Liver (tissue), 9 donors: ENCODE data around the gene GRB14. TPM values are rescaled to one million over a fixed set of nuclear protein-coding genes. Genes with fewer than 3 reads are reported as not detected.

ENCODE experiments used
- DNase-seq: peaks from one replicate; pipeline ENCODE4 v3.0.0-alpha.2; 2017; ENCODE audit warnings: low spot score
- H3K27ac ChIP-seq, 2 donors: one replicate each; pipeline ENCODE4 v1.7.0; 2013; ENCODE audit warnings: inconsistent platforms in 2 of 2, low read length in 2 of 2, control low read depth in 1 of 2, low read depth in 1 of 2, mild to moderate bottlenecking in 1 of 2
- H3K27me3 ChIP-seq, 4 donors: one replicate each; pipeline versions ENCODE4 v1.6.1 to v1.7.0; 2013; ENCODE audit warnings: low read length in 3 of 4, inconsistent platforms in 1 of 4, mild to moderate bottlenecking in 1 of 4, moderate library complexity in 1 of 4; ENCODE audit not compliant: control insufficient read depth in 4 of 4, insufficient read depth in 4 of 4
- H3K36me3 ChIP-seq, 4 donors: one replicate each; pipeline versions ENCODE4 v1.6.1 to v1.7.0; 2013; ENCODE audit warnings: low read length in 3 of 4, mild to moderate bottlenecking in 3 of 4, low read depth in 1 of 4, moderate library complexity in 1 of 4; ENCODE audit not compliant: control insufficient read depth in 4 of 4, insufficient read depth in 3 of 4
- H3K4me1 ChIP-seq, 4 donors: one replicate each; pipeline versions ENCODE4 v1.6.1 to v1.7.0; 2013; ENCODE audit warnings: low read length in 3 of 4, mild to moderate bottlenecking in 3 of 4, moderate library complexity in 1 of 4; ENCODE audit not compliant: control insufficient read depth in 4 of 4, insufficient read depth in 4 of 4
- H3K4me3 ChIP-seq, 3 donors: one replicate each; pipeline versions ENCODE4 v1.6.1 to v1.7.0; 2013; ENCODE audit warnings: low read length in 3 of 3, control low read depth in 1 of 3, low read depth in 1 of 3, mild to moderate bottlenecking in 1 of 3
- H3K9ac ChIP-seq, 2 donors: one replicate each; pipeline ENCODE4 v1.7.0; 2013; ENCODE audit warnings: low read length in 2 of 2, mild to moderate bottlenecking in 2 of 2, moderate library complexity in 2 of 2, control low read depth in 1 of 2, low read depth in 1 of 2
- H3K9me3 ChIP-seq, 4 donors: one replicate each; pipeline versions ENCODE4 v1.6.1 to v1.7.0; 2013; ENCODE audit warnings: low read length in 3 of 4; ENCODE audit not compliant: control insufficient read depth in 4 of 4
- CTCF ChIP-seq: fragments of 150-350 bp; IDR thresholded peaks from 2 replicates; pipeline ENCODE4 v1.5.1; 2017; ENCODE audit warnings: improper control_type of control experiment, low read depth, low read length; ENCODE audit not compliant: missing input control
- EGR1 ChIP-seq, 2 donors: IDR thresholded peaks; 2 replicates each; pipeline ENCODE4 v1.6.1; 2016 to 2018; ENCODE audit warnings: antibody characterized with exemption in 2 of 2, low read depth in 2 of 2
- FOXA1 ChIP-seq: IDR thresholded peaks from 2 replicates; pipeline ENCODE4 v1.6.1; 2016; ENCODE audit warnings: antibody characterized with exemption
- FOXA2 ChIP-seq: IDR thresholded peaks from 2 replicates; pipeline ENCODE4 v1.6.1; 2016; ENCODE audit warnings: antibody characterized with exemption
- GABPA ChIP-seq, 2 donors: IDR thresholded peaks in 1 of 2; conservative IDR thresholded peaks in 1 of 2; 2 replicates each; pipeline ENCODE4 v1.6.1; 2016; ENCODE audit warnings: antibody characterized with exemption in 2 of 2, mild to moderate bottlenecking in 1 of 2, moderate library complexity in 1 of 2
- HNF4A ChIP-seq, 2 donors: conservative IDR thresholded peaks; 2 replicates each; pipeline ENCODE4 v1.6.1; 2016; ENCODE audit warnings: antibody characterized with exemption in 2 of 2, mild to moderate bottlenecking in 2 of 2
- HNF4G ChIP-seq: IDR thresholded peaks from 2 replicates; pipeline ENCODE4 v1.6.1; 2016; ENCODE audit warnings: antibody characterized with exemption
- JUND ChIP-seq, 2 donors: IDR thresholded peaks; 2 replicates each; pipeline ENCODE4 v1.6.1; 2016; ENCODE audit warnings: antibody characterized with exemption in 2 of 2
- MAX ChIP-seq: IDR thresholded peaks from 2 replicates; pipeline ENCODE4 v1.6.1; 2016; ENCODE audit warnings: antibody characterized with exemption
- NR2F2 ChIP-seq: IDR thresholded peaks from 2 replicates; pipeline ENCODE4 v1.6.1; 2016; ENCODE audit warnings: antibody characterized with exemption
- RAD21 ChIP-seq, 2 donors: IDR thresholded peaks; 2 replicates each; pipeline ENCODE4 v1.6.1; 2016; ENCODE audit warnings: antibody characterized with exemption in 2 of 2, mild to moderate bottlenecking in 2 of 2
- RXRA ChIP-seq, 2 donors: IDR thresholded peaks; 2 replicates each; pipeline ENCODE4 v1.6.1; 2017 to 2018; ENCODE audit warnings: antibody characterized with exemption in 2 of 2, mild to moderate bottlenecking in 1 of 2
- SP1 ChIP-seq: IDR thresholded peaks from 2 replicates; pipeline ENCODE4 v1.6.1; 2018; ENCODE audit warnings: antibody characterized with exemption, mild to moderate bottlenecking
- TAF1 ChIP-seq: conservative IDR thresholded peaks from 2 replicates; pipeline ENCODE4 v1.6.1; 2016; ENCODE audit warnings: antibody characterized with exemption, mild to moderate bottlenecking
- YY1 ChIP-seq: IDR thresholded peaks from 2 replicates; pipeline ENCODE4 v1.6.1; 2016; ENCODE audit warnings: antibody characterized with exemption, mild to moderate bottlenecking
- ZBTB33 ChIP-seq: IDR thresholded peaks from 2 replicates; pipeline ENCODE4 v1.6.1; 2016; ENCODE audit warnings: antibody characterized with exemption
- WGBS: extraction: QIAGEN DNeasy Blood & Tissue Kit; methylation state at CpG from one replicate; pipeline ENCODE4 v1.1.7; 2013; 5-methylcytosine and 5-hydroxymethylcytosine counted together
- polyA plus RNA-seq, 2 donors: library from polyadenylated mRNA; stranded (reverse) in 1 of 2; unstranded in 1 of 2; fragments of 200-250 nt in 1 of 2; fragments of >200 nt in 1 of 2; fragmentation: Nextera tagmentation in 1 of 2; extraction: Ambion mirVana in 1 of 2; gene quantifications; one replicate each; pipeline versions ENCODE4 v1.2.1 to v1.2.3, GENCODE V29; 2013 to 2015
- total RNA-seq, 2 donors: library from RNA; depleted of rRNA; stranded (reverse); fragments of >200 nt; gene quantifications; one replicate each; pipeline ENCODE4 v1.2.3, GENCODE V29; 2014
- TF ChIP-seq, protein P1 (sequence below): IDR thresholded peaks from 2 replicates; pipeline ENCODE4 v1.6.1; 2016; ENCODE audit warnings: antibody characterized with exemption
- TF ChIP-seq, protein P2 (sequence below): IDR thresholded peaks from 2 replicates; pipeline ENCODE4 v1.6.1; 2016; ENCODE audit warnings: antibody characterized with exemption, mild to moderate bottlenecking
- donor health status: healthy.
- donor health status: healthy.
- donor health status: healthy.
- donor health status: healthy.
- donor health status: healthy.

The GRB14 gene
- total and polyA plus RNA-seq, 4 donors: 1.0 to 119 (median 33.0) TPM

GRCh38 chr2:164613321-164613982, 7.8 kb downstream of the GRB14 start:
- H3K9me3 ChIP-seq: no peaks in the 10 kb centered on the region
- peaks cover 5 to 17% (median 16%) of the 10 kb centered on the region in 4 donors for H3K4me1 ChIP-seq
- TF ChIP-seq YY1 (peak; percentile 91), GABPA (IDR thresholded peaks at IDR 0.05 in 1 of 2, conservative IDR thresholded peaks at IDR 0.05 in 1 of 2) (peak in 1 of 2 donors; percentile 43), TAF1 (no peak), RAD21 (IDR thresholded peaks at IDR 0.05) (peak; percentile 47 to 60), CTCF (no peak), RXRA (IDR thresholded peaks at IDR 0.05) (peak; percentile 98), FOXA2 (peak; percentile 80), HNF4G (peak; percentile 51), SP1 (peak; percentile 74), EGR1 (IDR thresholded peaks at IDR 0.05; ENCODE audit: low read depth in 2 of 2) (peak in 1 of 2 donors; percentile 69), MAX (peak; percentile 59), NR2F2 (peak; percentile 97), FOXA1 (peak; percentile 88), HNF4A (conservative IDR thresholded peaks at IDR 0.05) (peak; percentile 82 to 84), JUND (IDR thresholded peaks at IDR 0.05) (peak; percentile 29 to 74), ZBTB33 (peak; percentile 88)
- TF ChIP-seq, protein P1, sequence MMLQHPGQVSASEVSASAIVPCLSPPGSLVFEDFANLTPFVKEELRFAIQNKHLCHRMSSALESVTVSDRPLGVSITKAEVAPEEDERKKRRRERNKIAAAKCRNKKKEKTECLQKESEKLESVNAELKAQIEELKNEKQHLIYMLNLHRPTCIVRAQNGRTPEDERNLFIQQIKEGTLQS: no peak
- TF ChIP-seq, protein P2, sequence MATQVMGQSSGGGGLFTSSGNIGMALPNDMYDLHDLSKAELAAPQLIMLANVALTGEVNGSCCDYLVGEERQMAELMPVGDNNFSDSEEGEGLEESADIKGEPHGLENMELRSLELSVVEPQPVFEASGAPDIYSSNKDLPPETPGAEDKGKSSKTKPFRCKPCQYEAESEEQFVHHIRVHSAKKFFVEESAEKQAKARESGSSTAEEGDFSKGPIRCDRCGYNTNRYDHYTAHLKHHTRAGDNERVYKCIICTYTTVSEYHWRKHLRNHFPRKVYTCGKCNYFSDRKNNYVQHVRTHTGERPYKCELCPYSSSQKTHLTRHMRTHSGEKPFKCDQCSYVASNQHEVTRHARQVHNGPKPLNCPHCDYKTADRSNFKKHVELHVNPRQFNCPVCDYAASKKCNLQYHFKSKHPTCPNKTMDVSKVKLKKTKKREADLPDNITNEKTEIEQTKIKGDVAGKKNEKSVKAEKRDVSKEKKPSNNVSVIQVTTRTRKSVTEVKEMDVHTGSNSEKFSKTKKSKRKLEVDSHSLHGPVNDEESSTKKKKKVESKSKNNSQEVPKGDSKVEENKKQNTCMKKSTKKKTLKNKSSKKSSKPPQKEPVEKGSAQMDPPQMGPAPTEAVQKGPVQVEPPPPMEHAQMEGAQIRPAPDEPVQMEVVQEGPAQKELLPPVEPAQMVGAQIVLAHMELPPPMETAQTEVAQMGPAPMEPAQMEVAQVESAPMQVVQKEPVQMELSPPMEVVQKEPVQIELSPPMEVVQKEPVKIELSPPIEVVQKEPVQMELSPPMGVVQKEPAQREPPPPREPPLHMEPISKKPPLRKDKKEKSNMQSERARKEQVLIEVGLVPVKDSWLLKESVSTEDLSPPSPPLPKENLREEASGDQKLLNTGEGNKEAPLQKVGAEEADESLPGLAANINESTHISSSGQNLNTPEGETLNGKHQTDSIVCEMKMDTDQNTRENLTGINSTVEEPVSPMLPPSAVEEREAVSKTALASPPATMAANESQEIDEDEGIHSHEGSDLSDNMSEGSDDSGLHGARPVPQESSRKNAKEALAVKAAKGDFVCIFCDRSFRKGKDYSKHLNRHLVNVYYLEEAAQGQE: peak; percentile 68
- H3K27ac ChIP-seq: peak overlapping the region; percentile 39 to 59
- DNase-seq: no peak
- no peaks in the 10 kb centered on the region for H3K36me3 ChIP-seq
- WGBS: 84% methylated on average over 1 of the region's 1 CpG
- H3K27me3 ChIP-seq: no peaks in the 10 kb centered on the region
- no peak overlapping the region for H3K9ac ChIP-seq
- no peak overlapping the region for H3K4me3 ChIP-seq
